ENCODE measurements around the gene NARS2. TPM values are rescaled to one million over a fixed set of nuclear protein-coding genes. Genes with fewer than 3 reads are reported as not detected.

Gene NARS2
- total RNA-seq, 1 donor: 37.1 TPM

DNA sequence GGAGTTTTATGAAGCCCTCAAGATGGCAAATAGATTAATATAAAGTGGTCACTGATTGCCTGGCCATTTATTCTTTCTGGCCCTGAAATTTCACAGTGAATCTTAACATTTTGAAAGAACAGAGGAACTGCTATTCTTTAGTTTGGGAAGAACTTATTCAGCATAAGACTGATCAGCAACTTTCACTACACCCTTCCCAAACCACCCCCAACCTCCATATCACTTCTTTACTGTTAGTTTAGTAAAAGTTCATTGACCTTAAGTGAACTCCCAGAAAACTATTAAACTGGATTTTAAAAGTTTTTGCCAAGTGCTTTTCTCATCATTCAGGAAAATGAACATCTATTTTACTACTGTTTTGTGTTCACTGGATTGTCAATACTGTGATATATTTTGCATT lies 77.4 kb downstream of the NARS2 start:
- no peak overlapping the region for H3K4me3 ChIP-seq (ENCODE audit: low read depth, low read length)
- no peak for TF ChIP-seq CTCF (IDR thresholded peaks at IDR 0.05; ENCODE audit: insufficient read depth, low read depth, low read length)
- DNase-seq (ENCODE audit: low read depth): no peak

- DNase-seq (ENCODE audit: low read depth): no peak
- no peak for TF ChIP-seq CTCF (IDR thresholded peaks at IDR 0.05; ENCODE audit: insufficient read depth, low read depth, low read length)
- H3K4me3 ChIP-seq (ENCODE audit: low read depth, low read length): no peak overlapping the region
Measured at GRCh38 chr11:78493413-78493975, 81.2 kb downstream of the NARS2 start.

DNA sequence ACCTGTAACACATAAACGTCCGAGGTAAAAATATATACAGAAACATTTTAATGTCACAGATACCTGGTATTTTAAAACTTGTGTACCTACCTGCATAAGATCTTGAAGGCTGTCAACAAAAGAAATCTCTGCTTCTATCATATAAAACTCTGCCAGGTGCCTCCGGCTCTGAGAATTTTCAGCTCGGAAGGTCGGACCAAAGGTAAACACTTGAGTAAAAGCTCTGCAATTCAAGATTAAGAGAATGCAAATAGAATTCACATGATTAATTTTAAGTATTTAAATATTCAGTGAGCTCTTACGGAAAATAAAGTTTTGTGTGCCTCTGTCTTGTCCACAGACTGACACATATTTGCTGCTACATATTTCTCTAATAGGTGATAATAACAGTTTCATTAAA lies 81.7 kb downstream of the NARS2 start:
- no peak overlapping the region for H3K4me3 ChIP-seq (ENCODE audit: low read depth, low read length)
- DNase-seq (ENCODE audit: low read depth): no peak
- TF ChIP-seq CTCF (IDR thresholded peaks at IDR 0.05; ENCODE audit: insufficient read depth, low read depth, low read length): no peak

GRCh38 chr11:78489184-78489583 lies 85.5 kb downstream of the NARS2 start:
- no peak for TF ChIP-seq CTCF (IDR thresholded peaks at IDR 0.05; ENCODE audit: insufficient read depth, low read depth, low read length)
- no peak overlapping the region for H3K4me3 ChIP-seq (ENCODE audit: low read depth, low read length)
- no peak for DNase-seq (ENCODE audit: low read depth)

DNA sequence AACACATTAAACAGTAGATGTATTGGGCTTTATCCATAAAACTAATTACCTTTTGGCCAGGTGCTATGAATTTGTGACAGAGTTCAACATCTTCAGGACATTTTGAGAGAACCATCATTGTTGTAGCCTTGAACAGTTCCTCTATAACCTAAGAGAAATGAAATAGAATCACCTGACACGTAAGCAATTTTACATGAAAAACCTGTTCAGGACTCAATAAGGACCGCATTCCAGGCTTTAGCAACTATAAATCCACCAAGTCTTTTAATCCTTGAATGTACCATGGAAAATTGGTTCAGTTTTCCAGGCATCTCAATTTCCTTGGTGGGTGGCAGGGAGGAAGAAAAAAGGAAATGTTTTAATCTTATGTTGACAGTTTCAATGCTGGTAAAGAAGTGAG lies 96.1 kb downstream of the NARS2 start:
- DNase-seq (ENCODE audit: low read depth): no peak
- H3K4me3 ChIP-seq (ENCODE audit: low read depth, low read length): no peak overlapping the region
- TF ChIP-seq CTCF (IDR thresholded peaks at IDR 0.05; ENCODE audit: insufficient read depth, low read depth, low read length): no peak

DNA sequence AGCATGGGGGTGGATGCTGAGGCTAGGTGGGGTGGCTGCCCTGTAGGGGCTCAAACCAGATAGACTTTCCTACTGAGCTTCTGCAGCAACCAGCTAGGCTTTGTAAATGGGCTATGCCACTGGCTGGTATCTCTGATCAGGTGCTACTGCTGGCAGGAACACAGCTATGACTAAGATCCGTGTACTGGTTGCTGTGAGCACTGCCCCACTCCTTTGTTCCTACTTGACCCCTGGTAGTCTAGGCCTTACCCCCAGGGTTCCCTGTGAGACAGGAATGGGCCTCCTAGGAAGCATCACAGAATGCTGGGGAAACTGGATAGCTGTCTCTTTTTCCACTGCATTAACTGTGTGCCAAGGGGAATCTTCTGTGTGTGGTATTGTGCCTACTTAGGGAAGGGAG lies 98.6 kb downstream of the NARS2 start:
- TF ChIP-seq CTCF (IDR thresholded peaks at IDR 0.05; ENCODE audit: insufficient read depth, low read depth, low read length): no peak

GRCh38 chr11:78474451-78474850 lies 100.2 kb downstream of the NARS2 start:
- DNase-seq (ENCODE audit: low read depth): no peak
- TF ChIP-seq CTCF (IDR thresholded peaks at IDR 0.05; ENCODE audit: insufficient read depth, low read depth, low read length): no peak
- H3K4me3 ChIP-seq (ENCODE audit: low read depth, low read length): no peak overlapping the region

More for the DNA sequence above, 98.6 kb downstream of the NARS2 start:
- DNase-seq (ENCODE audit: low read depth): no peak
- H3K4me3 ChIP-seq (ENCODE audit: low read depth, low read length): no peak overlapping the region
